GM19043 (cell line): ENCODE results near the gene OTOG.

Experiments
- ATAC-seq: cut with Tn5 transposase; IDR thresholded peaks from one replicate; pipeline ENCODE4 v1.9.1; 2021; ENCODE audit warnings: low read depth; ENCODE audit not compliant: unreplicated experiment

OTOG gene

DNA sequence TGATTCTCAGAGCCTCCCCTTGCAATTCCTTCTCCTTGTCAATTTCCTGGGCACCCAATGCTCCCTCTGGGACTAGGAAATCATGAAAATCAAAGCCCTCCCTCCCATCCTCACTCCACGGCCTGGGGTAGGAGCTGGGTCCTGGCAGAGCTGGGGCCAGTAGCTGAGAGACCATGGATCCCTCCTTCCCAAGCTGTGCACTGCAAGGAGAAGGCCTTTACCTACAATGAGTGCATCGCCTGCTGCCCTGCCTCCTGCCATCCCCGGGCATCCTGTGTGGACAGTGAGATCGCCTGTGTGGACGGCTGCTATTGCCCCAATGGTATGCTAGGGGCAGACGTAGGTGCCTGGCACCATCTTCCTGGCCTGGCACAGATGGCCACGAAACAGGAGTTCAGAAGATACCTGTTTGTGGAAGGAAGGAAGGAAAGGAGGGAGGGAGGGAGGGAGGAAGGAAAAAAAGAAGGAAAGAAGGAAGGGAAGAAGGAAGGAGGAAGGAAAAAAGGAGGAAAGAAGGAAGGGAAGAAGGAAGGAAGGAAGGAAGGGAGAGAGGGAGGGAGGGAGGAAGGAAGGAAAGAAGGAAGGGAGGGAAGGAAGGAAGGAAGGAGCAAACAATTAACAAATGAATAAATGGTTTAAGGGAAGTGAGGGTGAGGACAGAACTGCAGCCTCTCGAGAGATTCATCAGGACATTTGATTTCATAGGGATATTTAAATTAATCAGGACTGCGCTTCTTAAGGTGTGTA is 12.5 kb downstream of the OTOG start:
- no peak for ATAC-seq

DNA sequence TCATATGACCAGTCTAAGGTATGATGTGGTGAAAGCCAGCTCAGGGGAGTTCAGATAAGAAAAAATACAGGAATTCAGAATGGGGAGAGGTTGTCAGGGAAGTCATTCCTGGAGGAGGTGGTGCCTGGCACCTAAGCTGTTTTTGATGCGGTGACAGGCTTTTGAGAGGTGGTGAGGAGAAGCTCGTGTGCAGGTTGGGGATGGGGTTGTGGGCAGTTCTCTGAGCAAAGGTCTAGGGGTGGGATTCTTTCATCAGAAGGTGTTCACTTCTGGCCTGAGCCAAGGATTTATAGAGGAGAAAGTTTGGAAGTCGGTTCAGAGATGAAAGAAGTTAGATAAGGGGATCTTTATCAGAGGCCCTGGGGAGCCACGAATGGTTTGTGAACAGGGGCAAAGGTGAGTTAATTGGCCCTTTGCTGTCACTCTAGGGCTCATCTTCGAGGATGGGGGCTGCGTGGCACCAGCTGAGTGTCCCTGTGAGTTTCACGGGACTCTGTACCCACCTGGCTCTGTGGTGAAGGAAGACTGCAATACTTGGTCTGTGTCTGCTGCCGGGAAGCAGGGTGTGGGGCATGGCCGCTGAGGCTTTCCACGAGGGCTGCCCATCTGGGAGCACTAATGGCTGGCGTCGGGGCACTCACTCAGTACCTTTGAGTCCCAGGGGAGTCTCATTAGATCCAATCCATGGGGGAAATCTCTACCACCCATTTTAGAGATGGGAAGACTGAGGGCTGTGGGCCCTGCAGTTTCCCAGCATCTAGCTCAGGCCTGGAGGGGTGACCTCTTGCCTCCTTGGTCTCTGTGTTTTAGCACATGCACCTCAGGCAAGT is 13.4 kb downstream of the OTOG start:
- no peak for ATAC-seq

DNA sequence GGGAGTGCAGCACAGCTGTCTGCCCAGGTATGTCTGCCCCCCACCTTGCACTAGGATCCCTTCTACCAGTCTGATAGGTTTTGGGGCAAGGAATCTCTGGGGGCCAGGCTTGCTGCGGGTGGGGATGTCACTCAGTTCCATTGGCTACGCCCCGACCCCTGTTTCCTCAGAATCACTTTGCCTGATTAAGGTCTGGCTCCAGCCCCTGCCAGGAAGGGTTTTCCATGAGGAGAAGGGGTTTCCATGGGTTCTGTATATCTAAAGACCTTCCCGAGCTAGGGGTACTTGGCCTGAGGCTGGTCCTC is 14.0 kb downstream of the OTOG start:
- ATAC-seq, result no peak

DNA sequence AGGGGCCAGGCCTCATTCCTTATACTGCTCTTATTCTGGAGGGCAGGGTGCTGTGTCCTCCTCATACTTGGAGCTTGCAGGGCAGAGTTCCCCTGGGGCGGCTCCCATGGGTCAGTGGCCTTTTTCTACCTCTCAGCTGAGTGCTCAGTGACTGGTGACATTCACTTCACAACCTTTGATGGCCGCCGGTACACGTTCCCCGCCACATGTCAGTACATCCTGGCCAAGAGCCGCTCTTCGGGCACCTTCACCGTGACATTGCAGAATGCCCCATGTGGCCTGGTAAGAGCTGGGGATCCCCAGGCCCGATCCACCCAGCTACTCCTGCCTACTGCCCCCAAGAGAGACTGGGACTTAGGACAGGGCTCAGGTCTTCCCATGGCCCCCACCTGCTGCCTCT is 14.5 kb downstream of the OTOG start:
- ATAC-seq, result no peak

DNA sequence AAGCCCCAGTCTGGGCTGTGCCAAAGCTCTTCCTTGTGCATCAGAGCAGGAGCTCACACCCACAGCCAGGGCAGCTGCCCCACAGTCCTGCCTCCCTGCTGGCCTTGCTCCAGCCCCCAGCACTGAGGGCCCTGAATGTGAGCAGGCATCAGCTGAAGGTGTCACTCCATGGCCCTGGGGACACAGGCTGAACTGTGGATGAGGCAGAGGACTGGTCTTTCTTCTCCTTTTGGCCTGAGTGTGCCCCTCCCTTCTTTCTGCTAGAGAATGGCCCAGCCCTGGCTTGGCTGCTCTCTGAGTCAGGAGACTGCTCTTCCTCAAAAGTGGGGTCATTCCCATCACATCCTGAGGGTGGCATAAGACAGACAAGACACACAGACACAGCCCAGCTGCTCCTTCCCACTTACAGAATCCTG is 16.2 kb downstream of the OTOG start:
- ATAC-seq, result no peak

DNA sequence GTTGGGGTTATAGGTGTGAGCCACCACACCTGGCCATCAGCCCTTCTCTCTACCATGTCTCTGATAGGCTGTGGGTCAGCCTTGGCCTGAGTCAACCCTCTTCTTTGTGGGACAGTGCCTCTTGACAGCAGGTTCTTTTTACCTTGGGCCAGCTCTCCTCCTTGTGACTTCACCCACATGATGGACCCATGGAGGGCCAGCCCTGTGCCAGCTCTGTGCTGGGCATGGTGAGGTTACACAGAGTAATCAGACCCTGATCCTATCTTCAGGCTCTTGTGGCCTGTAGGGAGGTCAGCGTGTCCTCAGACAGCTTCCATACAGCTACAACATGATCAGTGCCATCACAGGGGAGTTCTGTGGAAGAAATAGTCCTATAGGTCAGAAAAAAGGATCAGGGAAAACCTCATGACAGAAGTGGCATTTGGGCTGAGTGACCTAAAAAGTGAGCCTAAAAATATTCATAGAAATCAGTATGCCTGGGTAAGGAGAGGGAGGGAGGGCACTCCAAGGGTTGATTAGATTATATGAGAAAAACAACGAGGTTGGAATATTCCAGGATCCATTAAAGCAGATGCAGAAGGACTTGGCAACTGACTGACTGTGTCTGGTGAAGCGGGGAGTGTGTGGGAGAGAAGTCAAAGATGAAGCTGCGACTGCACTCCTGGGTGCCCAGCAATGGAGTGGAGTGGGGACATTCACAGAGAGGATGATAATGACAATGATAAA is 17.1 kb downstream of the OTOG start:
- ATAC-seq, result no peak

DNA sequence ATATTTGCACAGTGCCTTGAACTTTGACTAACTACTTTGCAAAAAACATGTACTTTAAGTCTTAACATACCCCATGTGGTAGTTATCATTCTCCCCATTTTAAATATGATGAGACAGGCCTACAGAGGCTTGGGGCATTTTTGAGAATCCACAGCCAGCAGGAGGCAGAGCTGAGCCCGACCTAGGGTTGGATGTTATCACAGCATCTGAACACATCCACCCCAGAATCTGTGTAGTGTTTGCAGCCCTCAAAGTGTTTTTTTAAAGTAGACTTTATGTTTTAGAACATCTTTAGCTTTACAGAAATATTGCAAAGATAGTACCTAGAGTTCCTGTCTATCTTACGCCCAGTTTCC is 17.6 kb downstream of the OTOG start:
- ATAC-seq, result no peak

DNA sequence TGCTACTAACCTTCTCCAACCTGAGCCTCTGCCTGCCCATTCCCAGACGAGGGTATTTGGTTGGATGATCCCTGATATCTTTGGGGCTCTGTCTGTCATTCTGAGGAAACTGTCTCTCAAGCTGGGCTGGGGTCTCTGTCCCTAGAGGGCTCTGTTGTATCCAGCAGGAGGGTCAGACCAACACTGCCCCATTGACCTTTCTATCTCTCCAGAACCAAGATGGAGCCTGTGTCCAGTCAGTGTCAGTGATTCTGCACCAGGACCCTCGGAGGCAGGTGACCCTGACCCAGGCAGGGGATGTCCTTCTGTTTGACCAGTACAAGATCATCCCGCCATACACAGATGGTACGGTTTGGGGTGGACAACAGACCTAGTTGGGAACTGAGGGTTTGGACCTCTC is 21.9 kb downstream of the OTOG start:
- no peak for ATAC-seq

DNA sequence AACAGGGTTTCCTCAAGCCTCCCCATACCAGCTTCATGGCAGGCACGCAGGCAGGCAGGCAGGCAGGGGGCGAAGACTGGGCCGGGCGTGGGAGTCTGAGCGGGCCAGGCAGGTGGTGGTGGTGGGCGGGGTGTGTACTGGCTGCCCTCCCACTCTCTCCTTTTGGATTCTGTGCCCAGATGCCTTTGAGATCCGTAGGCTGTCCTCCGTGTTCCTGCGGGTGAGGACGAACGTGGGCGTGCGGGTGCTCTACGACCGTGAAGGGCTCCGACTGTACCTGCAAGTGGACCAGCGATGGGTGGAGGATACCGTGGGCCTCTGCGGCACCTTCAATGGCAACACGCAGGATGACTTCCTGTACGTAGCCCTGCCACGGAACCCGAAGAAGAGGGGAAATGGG is 23.0 kb downstream of the OTOG start:
- ATAC-seq, result no peak

DNA sequence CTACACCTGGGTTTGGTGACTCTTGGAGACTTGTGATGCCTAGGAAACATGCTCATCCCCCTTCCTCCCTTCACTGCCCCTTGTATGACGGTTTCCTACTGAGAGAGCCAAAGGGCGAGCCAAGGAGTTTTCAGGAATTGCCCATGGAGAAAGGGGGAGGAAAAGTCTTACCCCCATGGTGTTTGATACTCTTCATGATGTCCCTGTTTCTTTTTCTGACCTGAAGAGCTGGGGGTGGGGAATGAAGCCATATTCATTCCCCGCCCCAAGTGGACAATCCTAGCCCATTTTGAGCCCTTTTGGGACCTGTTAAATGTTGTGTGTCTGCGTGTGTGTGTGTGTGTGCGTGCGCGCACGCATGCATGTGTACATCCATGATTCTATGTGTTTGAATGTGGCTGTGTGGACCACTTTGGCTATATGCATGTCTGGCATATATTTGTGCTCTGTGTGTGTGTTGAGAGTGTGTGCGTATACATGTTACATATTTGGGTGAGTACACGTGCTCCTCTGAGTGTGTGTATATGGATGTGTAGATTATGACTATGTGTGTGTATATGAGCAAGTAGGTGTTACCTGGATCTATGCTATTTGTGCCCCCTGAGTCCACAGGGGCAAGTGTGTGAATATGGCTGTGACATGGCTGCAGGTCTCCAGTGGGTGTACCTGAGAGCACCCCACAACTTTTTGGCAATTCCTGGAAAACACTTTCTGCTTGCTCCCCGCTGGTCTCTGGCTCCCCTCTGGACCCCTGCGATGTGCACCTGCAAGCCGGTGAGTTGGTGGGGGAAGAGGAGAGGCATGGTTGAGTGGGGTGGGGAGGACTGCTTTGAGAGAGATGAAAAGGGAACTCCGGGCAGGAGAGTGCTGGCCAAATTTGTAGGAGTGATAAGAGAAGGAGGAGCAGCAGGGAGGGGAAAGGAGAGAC is 24.6 kb downstream of the OTOG start:
- ATAC-seq, result no peak

DNA sequence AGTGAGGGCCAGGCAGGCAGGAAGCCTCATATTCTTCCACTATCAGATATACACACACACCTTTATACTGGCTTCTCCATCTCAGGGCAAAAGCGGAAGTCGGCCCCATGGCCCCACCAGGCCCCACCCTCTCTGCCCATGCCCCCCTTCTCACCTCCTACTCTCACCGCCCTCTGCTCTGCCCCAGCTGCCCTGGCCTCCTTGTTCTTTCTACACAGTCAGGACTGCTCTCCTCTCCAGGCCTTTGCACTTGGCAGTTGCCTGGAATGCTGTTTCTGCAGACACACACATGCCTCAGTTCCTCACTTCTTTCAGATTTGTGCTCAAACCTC is 25.3 kb downstream of the OTOG start:
- ATAC-seq, result no peak

DNA sequence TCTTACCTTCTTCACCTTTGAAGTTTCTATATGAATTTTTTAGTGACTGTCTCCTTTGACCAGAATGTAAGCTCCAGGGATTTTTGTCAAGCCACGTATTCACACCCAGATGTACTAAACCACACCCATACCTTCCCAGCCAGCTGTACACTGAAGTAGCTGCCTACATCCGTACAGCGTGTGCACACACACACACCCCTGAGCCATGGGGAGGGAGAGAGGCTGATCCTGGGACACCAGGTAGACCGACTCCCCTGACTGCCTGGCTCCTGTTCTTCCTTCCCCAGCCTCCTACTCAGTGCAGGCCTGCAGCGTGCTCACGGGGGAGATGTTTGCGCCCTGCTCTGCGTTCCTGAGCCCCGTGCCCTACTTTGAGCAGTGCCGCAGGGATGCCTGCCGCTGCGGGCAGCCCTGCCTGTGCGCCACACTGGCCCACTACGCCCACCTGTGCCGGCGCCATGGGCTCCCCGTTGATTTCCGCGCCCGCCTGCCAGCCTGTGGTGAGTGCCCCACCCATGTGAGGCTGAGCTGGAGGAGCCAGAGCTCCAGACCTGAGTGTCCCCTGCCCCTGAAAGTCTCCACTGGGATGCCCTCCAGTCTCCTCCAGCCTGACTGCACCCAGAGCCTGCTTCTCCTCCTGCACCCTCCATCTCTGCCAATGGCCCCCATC is 25.9 kb downstream of the OTOG start:
- no peak for ATAC-seq

DNA sequence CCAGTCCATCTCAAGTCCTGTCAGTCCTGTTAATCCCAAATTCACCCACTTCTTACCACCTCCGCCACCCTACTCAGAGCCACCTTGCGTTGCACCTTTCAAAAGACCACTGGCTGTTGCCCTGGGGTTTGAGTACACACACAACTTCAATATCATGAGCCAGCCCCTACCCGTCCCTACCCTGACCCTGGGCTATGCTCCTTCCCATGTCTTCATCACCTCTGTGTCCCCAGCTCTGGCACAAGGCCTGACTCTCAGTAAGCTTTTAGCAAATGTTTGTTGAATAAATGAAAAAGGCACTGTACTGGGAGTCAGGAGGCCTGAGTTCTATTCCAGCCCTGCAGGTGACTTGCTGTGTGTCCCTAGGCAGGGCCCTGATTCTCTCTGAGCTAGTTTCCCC is 26.5 kb downstream of the OTOG start:
- ATAC-seq, result no peak

DNA sequence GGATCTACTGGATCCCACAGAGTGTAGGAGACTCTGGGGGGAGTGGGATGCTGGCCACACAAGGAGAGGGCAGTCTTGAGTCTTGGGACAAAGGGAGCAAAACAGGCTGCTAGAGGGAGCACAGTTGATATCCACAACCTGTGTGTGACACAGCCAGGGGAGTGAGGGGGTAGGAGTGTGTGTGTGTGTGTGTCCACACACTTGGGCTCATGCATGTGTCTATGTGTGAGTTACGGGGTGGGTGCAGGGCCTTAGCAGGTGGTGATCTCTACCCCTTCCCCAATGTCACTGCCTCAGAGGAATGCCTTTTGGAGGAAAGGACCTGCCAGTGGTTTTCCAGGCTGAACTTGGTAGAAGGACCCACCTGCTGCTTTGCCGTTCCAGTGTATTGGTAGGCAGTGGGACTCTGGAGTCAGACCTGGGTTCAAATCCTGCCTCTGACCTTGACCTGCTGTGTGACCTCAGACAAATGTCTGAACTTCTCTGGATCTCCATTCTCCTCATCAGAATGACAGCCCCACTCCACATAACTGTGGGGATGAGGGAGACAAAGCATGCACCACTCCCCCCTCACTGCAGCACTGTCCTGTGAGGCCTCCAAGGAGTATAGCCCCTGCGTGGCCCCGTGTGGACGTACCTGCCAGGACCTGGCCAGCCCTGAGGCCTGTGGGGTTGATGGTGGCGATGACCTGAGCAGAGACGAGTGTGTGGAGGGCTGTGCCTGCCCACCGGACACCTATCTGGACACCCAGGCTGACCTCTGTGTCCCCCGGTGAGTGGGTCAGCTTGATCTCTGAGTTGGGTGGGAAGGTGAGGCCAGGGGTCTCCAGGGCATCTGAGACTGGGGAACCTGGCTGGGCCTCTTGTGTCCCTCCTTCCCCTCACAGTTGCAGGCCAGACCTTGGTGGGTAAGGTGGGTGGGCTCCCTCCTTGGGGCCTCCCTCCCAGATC is 27.4 kb downstream of the OTOG start:
- ATAC-seq, result no peak

DNA sequence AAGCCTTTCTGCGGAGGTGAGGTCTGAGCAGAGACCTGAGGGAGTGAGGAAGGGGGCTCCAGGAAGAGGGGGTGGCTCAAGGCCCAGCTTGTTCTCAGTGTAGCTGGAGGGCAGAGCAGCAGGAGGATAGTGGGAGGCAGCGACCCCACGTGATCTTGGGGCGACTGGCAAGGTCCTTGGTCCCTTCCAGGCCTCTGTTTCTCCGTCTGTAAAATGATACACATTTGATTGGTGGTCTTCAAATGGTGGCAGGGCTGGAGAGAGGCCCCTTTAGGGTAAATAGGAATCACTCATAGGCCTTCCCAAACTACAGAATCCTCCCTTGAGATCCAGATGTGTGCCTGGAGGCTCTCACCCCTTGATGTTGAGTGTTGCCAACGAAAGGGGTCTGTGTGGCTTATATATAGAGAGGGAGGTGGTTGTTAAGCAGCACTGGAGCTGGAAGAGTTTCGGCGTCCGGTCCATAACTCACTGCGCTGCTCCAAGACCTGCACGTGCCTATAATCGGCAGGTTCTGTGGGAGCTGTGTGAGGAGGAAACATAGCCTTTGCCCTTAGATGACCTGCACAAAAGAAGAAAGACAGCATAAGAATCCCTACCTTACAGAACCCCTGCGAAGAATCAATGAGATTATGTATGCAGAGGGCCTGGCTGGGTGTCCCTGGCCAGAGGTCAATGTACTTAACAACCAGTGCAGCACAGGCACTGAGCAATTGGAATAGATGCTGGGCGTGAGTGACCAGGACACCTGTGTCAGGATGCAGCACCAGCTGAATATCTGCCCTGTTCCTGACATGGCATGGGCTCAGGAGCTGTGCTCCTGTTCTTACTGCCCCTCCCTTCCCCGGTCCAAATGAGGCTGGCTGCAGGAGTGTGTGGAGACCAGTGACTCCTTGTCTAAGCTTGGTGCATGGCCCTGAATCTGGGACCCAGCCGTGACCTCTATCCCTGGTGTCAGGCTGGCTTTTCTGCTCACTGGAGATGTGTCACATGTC is 28.7 kb downstream of the OTOG start:
- ATAC-seq, result no peak

DNA sequence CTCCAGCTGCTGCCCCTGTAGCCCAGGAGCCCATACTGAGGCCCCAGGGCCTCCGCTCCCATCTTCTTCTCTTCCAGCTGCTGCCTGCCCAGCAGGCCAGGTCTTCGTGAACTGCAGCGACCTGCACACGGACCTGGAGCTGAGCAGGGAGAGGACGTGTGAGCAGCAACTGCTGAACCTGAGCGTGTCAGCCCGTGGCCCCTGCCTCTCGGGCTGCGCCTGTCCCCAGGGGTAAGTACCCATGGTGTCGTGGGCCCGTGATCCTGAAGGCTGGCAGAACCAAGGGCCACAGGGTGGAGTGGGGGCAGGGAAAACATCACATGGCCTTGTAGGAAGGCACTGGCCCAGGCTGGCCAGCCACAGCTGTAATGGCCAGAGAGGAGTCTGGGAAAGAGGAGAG is 31.2 kb downstream of the OTOG start:
- ATAC-seq, result no peak

DNA sequence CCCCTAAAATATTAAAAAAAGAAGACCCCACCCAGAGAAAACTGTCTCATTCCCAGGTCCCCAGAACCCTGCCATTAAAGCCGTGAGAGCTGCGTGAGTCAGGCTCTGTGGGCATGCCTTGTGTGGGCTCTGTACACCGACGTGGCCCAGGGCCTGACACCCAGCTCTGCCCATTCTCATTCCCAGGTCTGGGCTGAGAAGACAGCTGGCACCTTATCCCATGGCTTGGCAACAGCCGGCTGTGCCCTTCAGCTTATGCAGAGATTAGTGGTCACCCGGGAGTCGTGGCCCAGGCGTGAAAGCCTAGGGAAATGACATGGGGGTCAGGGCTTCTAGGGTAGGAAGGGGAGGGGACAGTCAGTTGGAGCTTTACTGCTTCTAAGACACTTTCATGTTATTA is 31.9 kb downstream of the OTOG start:
- ATAC-seq, result no peak

DNA sequence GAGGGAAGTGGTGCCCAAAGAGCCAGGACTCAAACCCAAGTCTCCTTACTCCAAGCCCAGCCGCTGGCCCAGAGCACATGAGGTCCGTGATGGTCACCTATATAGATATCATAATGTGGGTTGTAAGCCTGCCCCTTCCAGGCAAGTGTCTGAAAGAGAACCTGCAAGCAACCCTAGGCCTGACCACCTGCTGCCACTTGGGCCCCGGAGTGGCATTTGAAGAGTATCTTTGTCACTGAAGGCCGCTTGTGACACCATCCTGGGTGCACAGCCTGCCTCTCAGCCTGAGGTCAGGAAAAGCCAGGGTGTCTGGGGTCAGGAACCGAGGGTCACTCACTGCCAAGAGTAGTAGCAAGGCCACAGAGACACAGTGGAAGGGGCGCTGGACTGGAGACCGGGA is 32.4 kb downstream of the OTOG start:
- no peak for ATAC-seq
